Endodermal cell (in vitro differentiated cells): ENCODE results near the gene SPOCK1. TPM values are rescaled to one million over a fixed set of nuclear protein-coding genes. Genes with fewer than 3 reads are reported as not detected.

Source experiments
- DNase-seq: peaks from one replicate; pipeline ENCODE4 v3.0.0-alpha.2; 2017
- H3K27ac ChIP-seq: 2 replicates; pipeline ENCODE4 v1.5.1; 2013; ENCODE audit warnings: mild to moderate bottlenecking, low read depth, low read length, moderate library complexity
- H3K27me3 ChIP-seq: 2 replicates; pipeline ENCODE4 v1.6.1; 2013; ENCODE audit warnings: mild to moderate bottlenecking, low read length, moderate library complexity; ENCODE audit not compliant: insufficient read depth, control insufficient read depth, poor library complexity, severe bottlenecking
- H3K36me3 ChIP-seq: 2 replicates; pipeline ENCODE4 v1.7.0; 2013; ENCODE audit warnings: mild to moderate bottlenecking, low read length, moderate library complexity; ENCODE audit not compliant: control insufficient read depth, insufficient read depth
- H3K4me1 ChIP-seq: one replicate; pipeline ENCODE4 v1.7.0; 2013; ENCODE audit warnings: low read length; ENCODE audit not compliant: control insufficient read depth, insufficient read depth
- H3K4me3 ChIP-seq: 2 replicates; pipeline ENCODE4 v1.5.1; 2013; ENCODE audit warnings: mild to moderate bottlenecking, low read length, moderate library complexity
- H3K9ac ChIP-seq: 2 replicates; pipeline ENCODE4 v1.6.1; 2013; ENCODE audit warnings: mild to moderate bottlenecking, low read length, moderate library complexity; ENCODE audit not compliant: poor library complexity, severe bottlenecking; ENCODE audit errors: extremely low read depth
- H3K9me3 ChIP-seq: 2 replicates; pipeline ENCODE4 v1.6.1; 2013; ENCODE audit warnings: mild to moderate bottlenecking, low read length, moderate library complexity; ENCODE audit not compliant: control insufficient read depth
- H3K27ac Mint-ChIP-seq: 2 replicates; pipeline ENCODE4 v1.8.0; 2020; ENCODE audit warnings: mixed read lengths
- H3K27me3 Mint-ChIP-seq: 2 replicates; pipeline ENCODE4 v1.8.0; 2021; ENCODE audit warnings: mild to moderate bottlenecking, mixed read lengths; ENCODE audit not compliant: insufficient read depth
- H3K36me3 Mint-ChIP-seq: 2 replicates; pipeline ENCODE4 v1.8.0; 2020; ENCODE audit warnings: low read depth, mixed read lengths
- H3K4me1 Mint-ChIP-seq: 2 replicates; pipeline ENCODE4 v1.8.0; 2020; ENCODE audit warnings: mixed read lengths
- H3K4me3 Mint-ChIP-seq: 2 replicates; pipeline ENCODE4 v1.8.0; 2020; ENCODE audit warnings: mild to moderate bottlenecking, moderate library complexity, mixed read lengths
- H3K9me3 Mint-ChIP-seq: 2 replicates; pipeline ENCODE4 v1.8.0; 2020; ENCODE audit warnings: mild to moderate bottlenecking, mixed read lengths
- CTCF ChIP-seq: fragments of 200-600 bp; sonication (generic); conservative IDR thresholded peaks from 2 replicates; pipeline ENCODE4 v1.5.0; 2021; ENCODE audit warnings: antibody characterized with exemption, mild to moderate bottlenecking
- WGBS, 2 experiments: methylation state at CpG; one replicate each; pipeline versions ENCODE4 v1.1.5 to v1.1.7; 2013; ENCODE audit warnings: missing lambda C conversion rate in 2 of 2, mixed read lengths in 1 of 2; ENCODE audit not compliant: insufficient coverage in 1 of 2, insufficient read length in 1 of 2; 5-methylcytosine and 5-hydroxymethylcytosine counted together
- total RNA-seq, 2 donors: library from RNA; stranded (reverse); fragmentation: NEBNext Ultra II Directional in 1 of 2; extraction: Animal tissue kit (Norgen Biotek cat#: 25700) in 1 of 2; gene quantifications; 2 replicates in 1 of 2; 3 replicates in 1 of 2; pipeline ENCODE4 v1.2.1, GENCODE V29; 2021

SPOCK1 gene
- total RNA-seq, 2 donors from 2014 or later: 25.8 to 39.8 TPM

DNA sequence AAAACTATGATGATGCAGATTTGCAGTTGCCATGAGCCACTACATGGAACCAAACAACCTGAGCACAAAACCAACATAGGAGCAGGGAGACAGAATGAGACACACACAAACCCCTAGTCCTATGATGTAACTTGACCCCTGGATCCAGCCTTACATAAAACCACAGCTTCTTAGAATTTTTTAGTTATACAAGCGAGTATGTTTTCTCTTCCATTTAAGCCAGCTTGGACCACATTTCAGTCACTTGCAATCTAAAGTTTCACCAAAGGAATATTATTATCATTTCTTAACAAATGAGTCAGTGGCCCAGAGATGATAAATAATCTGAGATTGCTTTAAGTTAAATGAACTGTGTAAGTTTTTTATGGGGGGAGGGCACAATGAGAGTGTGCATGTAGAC lies 6.8 kb downstream of the SPOCK1 start:
- Mint-ChIP-seq H3K4me3 (no peak overlapping the region), H3K4me1 (no peaks in the 10 kb centered on the region), H3K36me3 (no peaks in the 10 kb centered on the region), H3K27me3 (peaks cover 16% of the 10 kb centered on the region), H3K9me3 (no peaks in the 10 kb centered on the region), H3K27ac (no peak overlapping the region)
- DNase-seq: no peak
- Histone ChIP-seq H3K27ac (no peak overlapping the region), H3K36me3 (no peaks in the 10 kb centered on the region), H3K27me3 (peaks cover 26% of the 10 kb centered on the region), H3K4me3 (no peak overlapping the region), H3K9ac (no peak overlapping the region), H3K4me1 (no peaks in the 10 kb centered on the region), H3K9me3 (no peaks in the 10 kb centered on the region)
- 97 to 100% methylated on average over 1 of the region's 1 CpG for WGBS, 2 experiments
- no peak for TF ChIP-seq CTCF

DNA sequence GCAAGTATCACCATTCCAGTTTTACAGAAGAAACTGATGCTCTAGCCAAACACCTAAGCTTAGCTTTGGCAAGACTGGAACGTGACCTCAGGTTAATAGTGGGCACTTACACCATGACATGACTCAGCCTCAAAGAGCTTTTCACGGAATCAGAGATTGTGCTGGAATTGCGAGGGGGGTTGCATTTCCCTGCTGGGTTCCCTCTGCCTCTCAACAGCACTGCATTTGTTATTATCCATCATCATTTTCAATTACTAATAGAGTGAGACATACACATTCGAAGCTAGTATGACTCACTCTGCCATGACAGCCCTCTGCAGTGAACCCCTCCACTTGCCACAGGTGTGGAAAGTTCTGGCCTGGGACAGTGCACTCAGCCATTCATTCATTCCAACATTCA lies 8.0 kb downstream of the SPOCK1 start:
- Histone ChIP-seq H3K36me3 (no peaks in the 10 kb centered on the region), H3K4me3 (no peak overlapping the region), H3K9me3 (no peaks in the 10 kb centered on the region), H3K4me1 (no peaks in the 10 kb centered on the region), H3K27ac (no peak overlapping the region), H3K9ac (no peak overlapping the region), H3K27me3 (peaks cover 14% of the 10 kb centered on the region)
- H3K27me3 Mint-ChIP-seq: peaks cover 4% of the 10 kb centered on the region
- no peak for TF ChIP-seq CTCF
- H3K27ac Mint-ChIP-seq: no peak overlapping the region
- no peaks in the 10 kb centered on the region for H3K4me1 Mint-ChIP-seq
- H3K36me3 Mint-ChIP-seq: no peaks in the 10 kb centered on the region
- no peaks in the 10 kb centered on the region for H3K9me3 Mint-ChIP-seq
- DNase-seq: no peak
- 91 to 92% methylated on average over 4 of the region's 4 CpGs for whole genome bisulfite sequencing, 2 experiments
- no peak overlapping the region for H3K4me3 Mint-ChIP-seq

DNA sequence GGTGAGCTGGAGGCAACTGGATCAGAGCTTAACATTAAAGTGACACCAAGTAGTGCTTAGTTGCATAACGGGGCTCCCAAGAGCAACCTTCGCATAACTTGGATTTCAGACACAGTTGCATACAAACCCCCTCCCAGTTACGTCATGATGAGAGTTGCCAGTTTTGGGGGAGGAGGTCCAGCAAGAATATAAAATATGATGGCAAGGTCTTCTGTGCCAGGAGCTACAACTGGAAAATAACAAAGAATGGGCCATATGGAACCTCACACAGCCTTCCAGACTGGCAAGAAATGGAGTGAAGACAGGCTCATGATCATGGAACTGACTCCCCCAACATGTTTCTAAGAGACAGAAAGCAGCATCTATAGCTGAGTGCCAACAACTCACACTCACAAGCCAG lies 8.5 kb downstream of the SPOCK1 start:
- TF ChIP-seq CTCF: no peak
- Mint-ChIP-seq H3K27me3 (peaks cover 4% of the 10 kb centered on the region), H3K4me3 (no peak overlapping the region), H3K9me3 (no peaks in the 10 kb centered on the region), H3K36me3 (no peaks in the 10 kb centered on the region), H3K4me1 (no peaks in the 10 kb centered on the region), H3K27ac (no peak overlapping the region)
- Histone ChIP-seq H3K36me3 (no peaks in the 10 kb centered on the region), H3K4me1 (no peaks in the 10 kb centered on the region), H3K27ac (no peak overlapping the region), H3K9me3 (no peaks in the 10 kb centered on the region), H3K27me3 (peaks cover 9% of the 10 kb centered on the region), H3K9ac (no peak overlapping the region), H3K4me3 (no peak overlapping the region)
- DNase-seq: no peak
- WGBS, 2 experiments: 96 to 100% methylated on average over 2 to 3 of the region's 3 CpGs
